WI38 (cell line): ENCODE results near the gene ARHGEF10L.

ENCODE experiments used
- H3K4me3 ChIP-seq: 2 replicates; pipeline ENCODE4 v1.5.1; 2011; ENCODE audit warnings: low read depth, mild to moderate bottlenecking, control low read depth, low read length
- CTCF ChIP-seq: IDR thresholded peaks from 2 replicates; pipeline ENCODE4 v1.5.1; 2012; ENCODE audit warnings: low read depth, mild to moderate bottlenecking, control low read depth, low read length

ARHGEF10L gene

GRCh38 chr1:17525996-17526686 lies 13.4 kb upstream of the ARHGEF10L start:
- no peak overlapping the region for H3K4me3 ChIP-seq
- no peak for TF ChIP-seq CTCF

- no peak overlapping the region for H3K4me3 ChIP-seq
- TF ChIP-seq CTCF, result no peak
Observed at GRCh38 chr1:17527036-17527914, 12.2 kb upstream of the ARHGEF10L start.

- TF ChIP-seq CTCF, result no peak
- no peak overlapping the region for H3K4me3 ChIP-seq
Observed at GRCh38 chr1:17529381-17529780, 10.1 kb upstream of the ARHGEF10L start.

- no peak for TF ChIP-seq CTCF
Observed at GRCh38 chr1:17531343-17531681, 8.2 kb upstream of the ARHGEF10L start.

GRCh38 chr1:17531682-17532487 lies 7.6 kb upstream of the ARHGEF10L start:
- TF ChIP-seq CTCF, result no peak
- no peak overlapping the region for H3K4me3 ChIP-seq

More at GRCh38 chr1:17531343-17531681, 8.2 kb upstream of the ARHGEF10L start:
- no peak overlapping the region for H3K4me3 ChIP-seq

- no peak overlapping the region for H3K4me3 ChIP-seq
- TF ChIP-seq CTCF, result no peak
Observed at GRCh38 chr1:17533201-17533600, 6.3 kb upstream of the ARHGEF10L start.
